ENCODE results near the gene BOC.

BOC gene

GRCh38 chr3:113263778-113264177 lies 52.4 kb downstream of the BOC start:
- Histone ChIP-seq H3K4me1 (ENCODE audit: control insufficient read depth, low read length) (no peaks in the 10 kb centered on the region), H4K20me1 (ENCODE audit: control insufficient read depth, insufficient read depth, low read depth, low read length) (no peaks in the 10 kb centered on the region), H3K79me2 (ENCODE audit: control insufficient read depth, low read length) (no peaks in the 10 kb centered on the region), H3K36me3 (ENCODE audit: control insufficient read depth, low read length) (no peaks in the 10 kb centered on the region), H3K4me3 (ENCODE audit: low read length) (no peak overlapping the region), H3K9me3 (ENCODE audit: control insufficient read depth, insufficient read depth, low read length) (no peaks in the 10 kb centered on the region), H3K27ac (ENCODE audit: low read depth, low read length) (no peak overlapping the region), H3K27me3 (ENCODE audit: control insufficient read depth, low read length) (peaks cover 7% of the 10 kb centered on the region), H3F3A (ENCODE audit: control insufficient read depth, insufficient read depth) (no peaks in the 10 kb centered on the region), H3K4me2 (ENCODE audit: low read length) (no peak overlapping the region), H3K9me2 (replicated peaks; ENCODE audit: control insufficient read depth, low read length) (no peaks in the 10 kb centered on the region)
- TF ChIP-seq EZH2phosphoT487 (IDR thresholded peaks at IDR 0.05; ENCODE audit: borderline replicate concordance, low read length) (no peak), CTCF (IDR thresholded peaks at IDR 0.05; ENCODE audit: low read depth, low read length, poor library complexity, severe bottlenecking) (no peak)

GRCh38 chr3:113264283-113265131 lies 53.1 kb downstream of the BOC start:
- Histone ChIP-seq H3K9me2 (replicated peaks; ENCODE audit: control insufficient read depth, low read length) (no peaks in the 10 kb centered on the region), H3K36me3 (ENCODE audit: control insufficient read depth, low read length) (no peaks in the 10 kb centered on the region), H3K9me3 (ENCODE audit: control insufficient read depth, insufficient read depth, low read length) (no peaks in the 10 kb centered on the region), H3K4me2 (ENCODE audit: low read length) (no peak overlapping the region), H3K4me1 (ENCODE audit: control insufficient read depth, low read length) (no peaks in the 10 kb centered on the region), H3K27ac (ENCODE audit: low read depth, low read length) (no peak overlapping the region), H3K27me3 (ENCODE audit: control insufficient read depth, low read length) (peaks cover 7% of the 10 kb centered on the region), H3K79me2 (ENCODE audit: control insufficient read depth, low read length) (no peaks in the 10 kb centered on the region), H3K4me3 (ENCODE audit: low read length) (no peak overlapping the region), H4K20me1 (ENCODE audit: control insufficient read depth, insufficient read depth, low read depth, low read length) (no peaks in the 10 kb centered on the region), H3F3A (ENCODE audit: control insufficient read depth, insufficient read depth) (no peaks in the 10 kb centered on the region)
- TF ChIP-seq EZH2phosphoT487 (IDR thresholded peaks at IDR 0.05; ENCODE audit: borderline replicate concordance, low read length) (no peak), CTCF (IDR thresholded peaks at IDR 0.05; ENCODE audit: low read depth, low read length, poor library complexity, severe bottlenecking) (no peak)

GRCh38 chr3:113265231-113265630 lies 53.9 kb downstream of the BOC start:
- H4K20me1 ChIP-seq (ENCODE audit: control insufficient read depth, insufficient read depth, low read depth, low read length), result no peaks in the 10 kb centered on the region
- peaks cover 7% of the 10 kb centered on the region for H3K27me3 ChIP-seq (ENCODE audit: control insufficient read depth, low read length)
- no peaks in the 10 kb centered on the region for H3K9me2 ChIP-seq (replicated peaks; ENCODE audit: control insufficient read depth, low read length)
- no peaks in the 10 kb centered on the region for H3K4me1 ChIP-seq (ENCODE audit: control insufficient read depth, low read length)
- H3K9me3 ChIP-seq (ENCODE audit: control insufficient read depth, insufficient read depth, low read length), result no peaks in the 10 kb centered on the region
- no peaks in the 10 kb centered on the region for H3K36me3 ChIP-seq (ENCODE audit: control insufficient read depth, low read length)
- TF ChIP-seq EZH2phosphoT487 (IDR thresholded peaks at IDR 0.05; ENCODE audit: borderline replicate concordance, low read length) (no peak), CTCF (IDR thresholded peaks at IDR 0.05; ENCODE audit: low read depth, low read length, poor library complexity, severe bottlenecking) (no peak)
- H3K79me2 ChIP-seq (ENCODE audit: control insufficient read depth, low read length), result no peaks in the 10 kb centered on the region
- H3K27ac ChIP-seq (ENCODE audit: low read depth, low read length), result no peak overlapping the region
- no peak overlapping the region for H3K4me2 ChIP-seq (ENCODE audit: low read length)
- H3K4me3 ChIP-seq (ENCODE audit: low read length), result no peak overlapping the region
- H3F3A ChIP-seq (ENCODE audit: control insufficient read depth, insufficient read depth), result no peaks in the 10 kb centered on the region

Measured in DOHH2 (cell line).